Heart left ventricle (tissue), 16 donors: ENCODE results near the gene INTS2. TPM values are rescaled to one million over a fixed set of nuclear protein-coding genes. Genes with fewer than 3 reads are reported as not detected.

Source experiments
- ATAC-seq, 4 donors: fragments of 200-7000 bp; cut with Tn5 transposase; one replicate each; pipeline ENCODE4 v1.9.1; 2020 to 2022; ENCODE audit warnings: moderate library complexity in 4 of 4, mild to moderate bottlenecking in 3 of 4, moderate number of reproducible peaks in 1 of 4
- DNase-seq, 5 donors: peaks; one replicate each; pipeline ENCODE4 v3.0.0-alpha.2; 2020
- H3K27ac ChIP-seq, 12 donors: fragments of 200-600 bp; sonication (generic) in 4 of 12; one replicate each; pipeline versions ENCODE4 v1.5.0 to v1.8.0; 2016 to 2022; ENCODE audit warnings: mild to moderate bottlenecking in 2 of 12
- H3K27me3 ChIP-seq, 9 donors: fragments of 200-600 bp; sonication (generic) in 2 of 9; one replicate each; pipeline versions ENCODE4 v1.5.1 to v1.8.0; 2016 to 2022; ENCODE audit warnings: mild to moderate bottlenecking in 3 of 9
- H3K36me3 ChIP-seq, 9 donors: fragments of 200-600 bp; sonication (generic) in 2 of 9; one replicate each; pipeline versions ENCODE4 v1.5.0 to v1.8.0; 2018 to 2022; ENCODE audit warnings: mild to moderate bottlenecking in 2 of 9
- H3K4me1 ChIP-seq, 12 donors: fragments of 200-600 bp; sonication (generic) in 4 of 12; one replicate each; pipeline versions ENCODE4 v1.5.0 to v1.8.0; 2016 to 2022; ENCODE audit warnings: mild to moderate bottlenecking in 3 of 12
- H3K4me3 ChIP-seq, 12 donors: fragments of 200-600 bp; sonication (generic) in 4 of 12; one replicate each; pipeline versions ENCODE4 v1.5.0 to v1.8.0; 2017 to 2022; ENCODE audit warnings: mild to moderate bottlenecking in 9 of 12, moderate library complexity in 4 of 12
- H3K9me3 ChIP-seq, 12 donors: fragments of 200-600 bp; sonication (generic) in 4 of 12; one replicate each; pipeline versions ENCODE4 v1.5.0 to v1.8.0; 2016 to 2022; ENCODE audit warnings: mild to moderate bottlenecking in 1 of 12
- CTCF ChIP-seq, 12 donors: fragments of 200-600 bp; sonication (generic) in 4 of 12; IDR thresholded peaks; one replicate each; pipeline versions ENCODE4 v1.5.0 to v1.8.0; 2018 to 2022; ENCODE audit warnings: antibody characterized with exemption in 12 of 12, mild to moderate bottlenecking in 5 of 12
- POLR2A ChIP-seq, 2 donors: fragments of 450-650 bp; IDR thresholded peaks; one replicate each; pipeline ENCODE4 v1.6.1; 2017; ENCODE audit warnings: antibody characterized with exemption in 2 of 2, mild to moderate bottlenecking in 2 of 2, moderate library complexity in 2 of 2
- WGBS, 4 donors: extraction: QIAGEN DNeasy Blood & Tissue Kit in 2 of 4; methylation state at CpG; one replicate each; pipeline versions ENCODE4 v1.1.5 to v1.1.7; 2013 to 2018; 5-methylcytosine and 5-hydroxymethylcytosine counted together
- intact Hi-C, 10 donors: fragments of 100-400 bp; cut with DNase I; formaldehyde crosslinking; loops; one replicate each; pipeline versions ENCODE4 v1.11.1 to v1.14.2; 2022
- long read RNA-seq, 3 donors: library from polyadenylated mRNA; unstranded; transcript quantifications; one replicate each; pipeline ENCODE4 v2.0.0, GENCODE V29; 2020 to 2021
- polyA plus RNA-seq, 2 donors: library from polyadenylated mRNA; stranded (reverse); fragments of 200-250 nt; gene quantifications; one replicate each; pipeline ENCODE4 v1.2.3, GENCODE V29; 2013
- total RNA-seq, 9 donors: library from RNA; depleted of rRNA in 2 of 9; stranded (reverse); fragments of >200 nt in 2 of 9; fragmentation: NEBNext Ultra II Directional in 3 of 9; extraction: Animal tissue kit (Norgen Biotek cat#: 25700) in 3 of 9; gene quantifications; one replicate each; pipeline versions ENCODE4 v1.1.0 to v1.2.4, GENCODE V29; 2016 to 2023
- donor health status: ischemic (EF 13 %, LVEDD 7.1; RV severe dilation, severe dysfunction).
- donor health status: healthy with polysubstance abuse.
- donor health status: DM: no; HTN: yes; CAD: no.
- donor health status: DM: no; HTN: no; CAD: no.
- donor health status: ischemic (EF 25% LVEDD 6.9; RV normal size, moderate dysfunction).
- donor health status: ischemic (EF 25% LVEDD 5.7; RV mildly dilated, moderate dysfunction).
- donor health status: healthy.
- donor health status: DM: yes; HTN: yes; CAD: no.
- donor health status: ischemic (EF 35%, LVEDD 5.7; RV mildly dilated, moderate dysfunction).
- donor health status: nonischemic (EF 11% LVEDD 7.7; RV severe dilation, severe dysfunction).
- donor health status: DM: yes; HTN: yes; CAD: no.
- donor health status: PGD.
- donor health status: ischemic (EF 29% LVEDD 5.4; RV normal size, mild dysfunction).
- donor health status: nonischemic (EF 23%, LVEDD 6.1; RV moderate dilation, normal function).

Gene INTS2
- total RNA-seq (10 to 100 TPM in 5 of 9 donors, 1 to 10 TPM in 4; 6.3 to 16.6 (median 10.3) TPM), polyA plus RNA-seq (1 to 10 TPM; 3.0 to 3.5 TPM)
- long read RNA-seq, donor 1, full-length matches to known transcripts, result 4 of 7 reads
- long read RNA-seq, donor 1, partial matches to known transcripts, result 1 of 7 reads
- long read RNA-seq, donor 1, other reads (novel, unspliced or antisense), result 2 of 7 reads
- long read RNA-seq, donor 2, full-length matches to known transcripts, result 4 of 5 reads
- long read RNA-seq, donor 2, partial matches to known transcripts, result 0 of 5 reads
- long read RNA-seq, donor 2, other reads (novel, unspliced or antisense), result 1 of 5 reads
- long read RNA-seq, donor 3, full-length matches to known transcripts, result 5 of 11 reads
- long read RNA-seq, donor 3, partial matches to known transcripts, result 3 of 11 reads
- long read RNA-seq, donor 3, other reads (novel, unspliced or antisense), result 3 of 11 reads

- TF ChIP-seq POLR2A (IDR thresholded peaks at IDR 0.05), result peak in 1 of 2 donors; percentile 65
- peak in 1 of 12 donors; percentile 10 for TF ChIP-seq CTCF (IDR thresholded peaks at IDR 0.05)
- DNase-seq (peak; percentile 96 to 97 (median 97)), ATAC-seq (peak; percentile 91 to 99 (median 97))
- Histone ChIP-seq H3K9me3 (no peaks in the 10 kb centered on the region), H3K4me1 (peaks cover 0 to 18% (median 13%) of the 10 kb centered on the region in 12 donors), H3K4me3 (peak within 1 kb of the TSS; percentile 59 to 85 (median 76)), H3K27ac (peak within 1 kb of the TSS; percentile 43 to 89 (median 82)), H3K36me3 (peaks cover 0 to 32% (median 27%) of the 10 kb centered on the region in 9 donors), H3K27me3 (no peaks in the 10 kb centered on the region)
- intact Hi-C loops, result loop anchor here in 6 of 10 donors (2.0 to 10.0 kb wide), 3 partner anchors 63 to 140 kb away; partner anchors contain the start of genes MED13 (in 6 of the 6) and BRIP1 (in 1 of the 6)
- 0 to 1% (median 0%) methylated on average over 43 to 58 of the region's 58 CpGs for WGBS, 4 donors
Measured at GRCh38 chr17:61927208-61928100, at the start of gene INTS2. INTS2 (minus strand) TSS chr17:61927982; CDS start chr17:61926644, 1,338 bp downstream.

GRCh38 chr17:61974115-61974514 is 46.3 kb upstream of the INTS2 start:
- TF ChIP-seq CTCF (IDR thresholded peaks at IDR 0.05) (no peak), POLR2A (IDR thresholded peaks at IDR 0.05) (no peak)
- no peaks in the 10 kb centered on the region for H3K27me3 ChIP-seq
- intact Hi-C loops, result no loop called here
- H3K36me3 ChIP-seq, result peaks cover 0 to 96% (median 79%) of the 10 kb centered on the region in 9 donors
- DNase-seq (no peak), ATAC-seq (no peak)
- H3K4me3 ChIP-seq, result no peak overlapping the region
- WGBS, 4 donors, result 93 to 97% (median 96%) methylated on average over 7 of the region's 7 CpGs
- no peak overlapping the region for H3K27ac ChIP-seq
- peaks cover 0 to 10% (median 0%) of the 10 kb centered on the region in 12 donors for H3K4me1 ChIP-seq
- no peaks in the 10 kb centered on the region for H3K9me3 ChIP-seq

- Histone ChIP-seq H3K27me3 (no peaks in the 10 kb centered on the region), H3K4me3 (no peak overlapping the region), H3K4me1 (peaks cover 0 to 10% (median 0%) of the 10 kb centered on the region in 12 donors), H3K27ac (no peak overlapping the region), H3K36me3 (peaks cover 0 to 98% (median 79%) of the 10 kb centered on the region in 9 donors), H3K9me3 (no peaks in the 10 kb centered on the region)
- DNase-seq (no peak), ATAC-seq (no peak)
- intact Hi-C loops, result no loop called here
- TF ChIP-seq CTCF (IDR thresholded peaks at IDR 0.05), result no peak
- TF ChIP-seq POLR2A (IDR thresholded peaks at IDR 0.05), result no peak
Measured at GRCh38 chr17:61972311-61972710, 44.5 kb upstream of the INTS2 start.
